HCT116 (cell line): ENCODE data around the gene PAK6. TPM values are rescaled to one million over a fixed set of nuclear protein-coding genes. Genes with fewer than 3 reads are reported as not detected.
A peak's percentile ranks its signal among the peaks of the same experiment; 100 is the strongest.

Experiments
- ATAC-seq: fragments of 200-7000 bp; cut with Tn5 transposase; 2 replicates; pipeline ENCODE4 v1.9.1; 2020; ENCODE audit warnings: mild to moderate bottlenecking, moderate library complexity
- BruUV-seq: library from RNA; stranded (reverse); fragments of 400-500 nt; replicated peaks from 2 replicates; lab custom pipeline; 2021; lab: Mats Ljungman, UMichigan
- CTCF ChIA-PET: fragments of 300-600 bp; sonication (Branson Sonifier 250); formaldehyde crosslinking; loops from one replicate; lab custom pipeline; 2021; ENCODE audit warnings: antibody characterized with exemption; lab: Charles Lee
- POLR2A ChIA-PET: fragments of 300-600, 350-600 bp; sonication (Branson Sonifier 250); formaldehyde crosslinking; loops from one replicate; lab custom pipeline; 2021; ENCODE audit warnings: antibody characterized with exemption; lab: Charles Lee
- RAD21 ChIA-PET, 2 experiments: fragments of 300-600 bp; sonication (Branson Sonifier 250); formaldehyde crosslinking; loops; one replicate each; lab custom pipeline; 2023; ENCODE audit warnings: low total read pairs in 2 of 2; ENCODE audit not compliant: uncharacterized antibody in 2 of 2, unreplicated experiment in 2 of 2, low non-redundant PET in 1 of 2; lab: Charles Lee
- DNase-seq: peaks from one replicate; pipeline ENCODE4 v3.0.0-alpha.2; 2010; ENCODE audit warnings: low read depth, low spot score
- H2AFZ ChIP-seq: fragments of 200-600 bp; shearing (Covaris generic), sonication (generic); 2 replicates; pipeline ENCODE4 v1.6.1; 2017; ENCODE audit warnings: low read depth, mixed run types, mixed read lengths, antibody characterized with exemption, low read length; ENCODE audit not compliant: poor library complexity, severe bottlenecking
- H3K27ac ChIP-seq: 2 replicates; pipeline ENCODE4 v1.5.1; 2012; ENCODE audit warnings: low read depth, low read length
- H3K27me3 ChIP-seq: fragments of 200-600 bp; sonication (generic); 2 replicates; pipeline ENCODE4 v1.6.1; 2016; ENCODE audit warnings: mixed run types, low read length, mixed read lengths; ENCODE audit not compliant: insufficient read depth
- H3K36me3 ChIP-seq, 2 experiments: fragments of 200-500 bp in 1 of 2; fragments of 200-600 bp in 1 of 2; sonication (Bioruptor generic) in 1 of 2; sonication (generic) in 1 of 2; 2 replicates each; pipeline versions ENCODE4 v1.5.1 to v1.6.1; 2014 to 2016; ENCODE audit warnings: low read length in 2 of 2, inconsistent platforms in 1 of 2, mixed read lengths in 1 of 2, mixed run types in 1 of 2; ENCODE audit not compliant: insufficient read depth in 2 of 2, control insufficient read depth in 1 of 2
- H3K4me1 ChIP-seq, 2 experiments: fragments of 200-600 bp in 1 of 2; sonication (generic) in 1 of 2; 2 replicates each; pipeline versions ENCODE4 v1.5.1 to v1.6.1; 2012 to 2017; ENCODE audit warnings: low read length in 2 of 2, inconsistent platforms in 1 of 2, mild to moderate bottlenecking in 1 of 2, mixed read lengths in 1 of 2, mixed run types in 1 of 2, moderate library complexity in 1 of 2; ENCODE audit not compliant: insufficient read depth in 2 of 2, control insufficient read depth in 1 of 2
- H3K4me2 ChIP-seq: fragments of 200-600 bp; sonication (generic); 2 replicates; pipeline ENCODE4 v1.6.1; 2017; ENCODE audit warnings: mixed run types, low read length, mixed read lengths
- H3K4me3 ChIP-seq, 2 experiments: fragments of 200-600 bp in 1 of 2; sonication (generic) in 1 of 2; replicated peaks in 1 of 2; 2 replicates each; pipeline ENCODE4 v1.5.1; 2011 to 2016; ENCODE audit warnings: low read length in 2 of 2, control low read depth in 1 of 2, low read depth in 1 of 2, mild to moderate bottlenecking in 1 of 2, mixed read lengths in 1 of 2, mixed run types in 1 of 2
- H3K79me2 ChIP-seq: fragments of 200-600 bp; sonication (generic); 2 replicates; pipeline ENCODE4 v1.6.1; 2017; ENCODE audit warnings: mild to moderate bottlenecking, mixed run types, low read length, moderate library complexity, mixed read lengths; ENCODE audit not compliant: insufficient read depth
- H3K9ac ChIP-seq: fragments of 200-600 bp; sonication (generic); 2 replicates; pipeline ENCODE4 v1.6.1; 2016; ENCODE audit warnings: low read length, mixed read lengths
- H3K9me2 ChIP-seq: fragments of 200-600 bp; sonication (generic), shearing (Covaris generic); 2 replicates; pipeline ENCODE4 v1.6.1; 2017; ENCODE audit warnings: mixed run types, mild to moderate bottlenecking, moderate library complexity; ENCODE audit not compliant: insufficient read depth
- H3K9me3 ChIP-seq, 2 experiments: fragments of 200-500 bp in 1 of 2; fragments of 200-600 bp in 1 of 2; sonication (Bioruptor generic) in 1 of 2; sonication (generic) in 1 of 2; 2 replicates each; pipeline ENCODE4 v1.6.1; 2014 to 2017; ENCODE audit warnings: low read length in 2 of 2, mixed read lengths in 2 of 2, inconsistent platforms in 1 of 2, low read depth in 1 of 2, mild to moderate bottlenecking in 1 of 2, mixed run types in 1 of 2, moderate library complexity in 1 of 2; ENCODE audit not compliant: control insufficient read depth in 1 of 2, insufficient read depth in 1 of 2
- H4K20me1 ChIP-seq: fragments of 200-600 bp; sonication (generic), shearing (Covaris generic); 2 replicates; pipeline ENCODE4 v1.6.1; 2017; ENCODE audit warnings: mixed run types, mild to moderate bottlenecking, moderate library complexity; ENCODE audit not compliant: insufficient read depth
- CBX3 ChIP-seq: IDR thresholded peaks from 2 replicates; pipeline ENCODE4 v1.6.1; 2012; ENCODE audit warnings: low read depth
- EGR1 ChIP-seq: IDR thresholded peaks from 2 replicates; pipeline ENCODE4 v1.6.1; 2012; ENCODE audit warnings: low read depth
- ELF1 ChIP-seq: IDR thresholded peaks from 2 replicates; pipeline ENCODE4 v1.6.1; 2012; ENCODE audit warnings: low read depth, borderline replicate concordance
- EZH2 ChIP-seq: fragments of 200-600 bp; sonication (generic); IDR thresholded peaks from 2 replicates; pipeline ENCODE4 v1.6.1; 2017; ENCODE audit warnings: antibody characterized with exemption, mixed run types
- EZH2phosphoT487 ChIP-seq: fragments of 200-600 bp; IDR thresholded peaks from 2 replicates; pipeline ENCODE4 v1.6.1; 2018; ENCODE audit warnings: antibody characterized with exemption, borderline replicate concordance
- POLR2A ChIP-seq: IDR thresholded peaks from 2 replicates; pipeline ENCODE4 v1.7.0; 2011; ENCODE audit warnings: borderline replicate concordance; ENCODE audit not compliant: insufficient read depth, insufficient read length; ENCODE audit errors: extremely low read depth
- RAD21 ChIP-seq: IDR thresholded peaks from 2 replicates; pipeline ENCODE4 v1.6.1; 2012; ENCODE audit warnings: low read depth, mild to moderate bottlenecking
- ZFX ChIP-seq: fragments of 450-650 bp; IDR thresholded peaks from 2 replicates; pipeline ENCODE4 v1.6.1; 2017
- intact Hi-C: fragments of 100-400 bp; cut with micrococcal nuclease; formaldehyde crosslinking; loops from 2 replicates; pipeline ENCODE4 v1.10.0; 2022
- total RNA-seq: library from RNA; stranded (reverse); gene quantifications from one replicate; pipeline ENCODE4 v1.2.1, GENCODE V29; 2021; ENCODE audit not compliant: unreplicated experiment
- TF ChIP-seq, protein P1 (sequence below): IDR thresholded peaks from 2 replicates; pipeline ENCODE4 v1.6.1; 2012
- TF ChIP-seq, protein P2 (sequence below), 3 experiments: fragments of 200-600 bp in 1 of 3; sonication (generic) in 1 of 3; IDR thresholded peaks in 2 of 3; conservative IDR thresholded peaks in 1 of 3; 2 replicates each; pipeline ENCODE4 v1.5.1; 2012 to 2017; ENCODE audit warnings: low read depth in 2 of 3, low read length in 2 of 3, antibody characterized with exemption in 1 of 3, borderline replicate concordance in 1 of 3, control low read depth in 1 of 3, mild to moderate bottlenecking in 1 of 3, mixed read lengths in 1 of 3, mixed run types in 1 of 3, moderate library complexity in 1 of 3; ENCODE audit not compliant: insufficient read depth in 1 of 3

Gene PAK6
- total RNA-seq, 1 experiment from 2014 or later: 19.9 TPM

DNA sequence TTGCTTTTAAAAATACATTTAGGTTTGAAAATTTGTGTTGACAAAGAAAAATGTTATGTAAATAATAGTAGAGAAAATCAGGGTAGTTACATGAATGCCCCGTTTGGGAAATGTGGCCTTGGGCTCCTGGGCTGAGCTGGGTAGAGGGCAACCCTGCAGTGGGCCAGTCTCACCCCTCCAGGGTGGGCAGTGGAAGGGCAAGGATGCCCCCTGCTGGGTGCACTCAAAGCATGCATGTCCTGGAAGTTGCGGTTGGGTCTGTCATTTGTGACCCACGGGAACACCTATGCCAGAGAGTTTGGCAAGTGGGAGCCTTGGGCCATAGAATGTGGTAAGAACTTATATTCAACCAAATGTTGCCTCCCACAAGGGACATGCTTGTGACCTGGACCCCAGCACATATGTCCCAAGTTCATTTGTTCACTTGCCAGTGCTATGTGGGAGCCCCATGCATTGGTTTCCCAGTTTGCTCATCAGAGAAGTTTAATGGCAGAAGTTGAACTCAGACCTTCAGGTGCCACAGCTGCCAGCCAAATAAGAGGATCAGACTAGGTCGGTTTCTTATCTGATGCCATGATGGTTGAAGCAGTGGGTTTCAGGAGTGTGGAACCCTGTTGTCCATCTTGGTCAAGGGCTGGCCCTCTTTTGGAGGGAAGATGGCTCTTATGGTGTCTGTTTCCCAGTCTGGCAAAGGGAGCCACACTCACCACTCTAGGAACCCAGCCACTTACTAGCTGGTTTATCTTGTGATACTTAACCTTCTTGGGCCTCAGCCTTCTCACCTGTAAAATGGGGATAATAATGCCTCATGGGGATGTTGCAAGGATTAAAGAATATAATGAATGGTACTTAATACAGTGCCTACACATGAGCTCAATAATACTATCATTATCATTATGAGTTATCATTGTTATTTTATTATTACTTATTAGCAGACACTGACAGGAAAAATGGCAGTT is 71.4 kb downstream of the PAK6 start:
- Histone ChIP-seq H3K4me3 (no peak overlapping the region), H3K4me2 (no peak overlapping the region), H3K36me3 (no peaks in the 10 kb centered on the region)
- intact Hi-C loops: loop anchor here (1.0 to 10.0 kb wide), 3 partner anchors 31 to 625 kb away; no protein-coding TSS in a partner anchor
- TF ChIP-seq, protein P1, sequence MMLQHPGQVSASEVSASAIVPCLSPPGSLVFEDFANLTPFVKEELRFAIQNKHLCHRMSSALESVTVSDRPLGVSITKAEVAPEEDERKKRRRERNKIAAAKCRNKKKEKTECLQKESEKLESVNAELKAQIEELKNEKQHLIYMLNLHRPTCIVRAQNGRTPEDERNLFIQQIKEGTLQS: no peak
- TF ChIP-seq ZFX: no peak
- no peak for TF ChIP-seq EZH2
- TF ChIP-seq, protein P2, sequence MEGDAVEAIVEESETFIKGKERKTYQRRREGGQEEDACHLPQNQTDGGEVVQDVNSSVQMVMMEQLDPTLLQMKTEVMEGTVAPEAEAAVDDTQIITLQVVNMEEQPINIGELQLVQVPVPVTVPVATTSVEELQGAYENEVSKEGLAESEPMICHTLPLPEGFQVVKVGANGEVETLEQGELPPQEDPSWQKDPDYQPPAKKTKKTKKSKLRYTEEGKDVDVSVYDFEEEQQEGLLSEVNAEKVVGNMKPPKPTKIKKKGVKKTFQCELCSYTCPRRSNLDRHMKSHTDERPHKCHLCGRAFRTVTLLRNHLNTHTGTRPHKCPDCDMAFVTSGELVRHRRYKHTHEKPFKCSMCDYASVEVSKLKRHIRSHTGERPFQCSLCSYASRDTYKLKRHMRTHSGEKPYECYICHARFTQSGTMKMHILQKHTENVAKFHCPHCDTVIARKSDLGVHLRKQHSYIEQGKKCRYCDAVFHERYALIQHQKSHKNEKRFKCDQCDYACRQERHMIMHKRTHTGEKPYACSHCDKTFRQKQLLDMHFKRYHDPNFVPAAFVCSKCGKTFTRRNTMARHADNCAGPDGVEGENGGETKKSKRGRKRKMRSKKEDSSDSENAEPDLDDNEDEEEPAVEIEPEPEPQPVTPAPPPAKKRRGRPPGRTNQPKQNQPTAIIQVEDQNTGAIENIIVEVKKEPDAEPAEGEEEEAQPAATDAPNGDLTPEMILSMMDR (IDR thresholded peaks at IDR 0.05 in 2 of 3, conservative IDR thresholded peaks at IDR 0.05 in 1 of 3; ENCODE audit: borderline replicate concordance in 1 of 3, insufficient read depth in 1 of 3, low read depth in 2 of 3, low read length in 2 of 3): peak; percentile 86 to 92 (median 86)
- no peak for TF ChIP-seq EZH2phosphoT487
- no peak for TF ChIP-seq EGR1
- peak; percentile 95 for TF ChIP-seq RAD21
- no peak for TF ChIP-seq POLR2A
- no peak for TF ChIP-seq ELF1
- TF ChIP-seq CBX3: no peak
- TF ChIP-seq, all 23 proteins: peak for 2
- POLR2A ChIA-PET: interaction anchor here (1.8 kb wide), 1 partner anchor 31 kb away, joined by 5 read pairs; no protein-coding TSS in a partner anchor
- Histone ChIP-seq H3K79me2 (no peaks in the 10 kb centered on the region), H3K27ac (no peak overlapping the region), H2AFZ (no peak overlapping the region), H4K20me1 (no peaks in the 10 kb centered on the region), H3K9me3 (no peaks in the 10 kb centered on the region), H3K27me3 (0 out of 2 replicates have a peak, but pooled peaks cover 6% of the 10 kb centered on the region), H3K9ac (no peak overlapping the region), H3K9me2 (no peaks in the 10 kb centered on the region), H3K4me1 (peaks cover 8 to 25% of the 10 kb centered on the region in 2 experiments; a peak in 3 of 4 replicates)
- RAD21 ChIA-PET: interaction anchor here (0.9 to 3.5 kb wide), 6 partner anchors 19 to 93 kb away, joined by 3 to 18 read pairs (median 4); no protein-coding TSS in a partner anchor
- ATAC-seq (peak; percentile 87), DNase-seq (peak; percentile 40)
- CTCF ChIA-PET: interaction anchor here (0.7 to 9.7 kb wide), 21 partner anchors 8 to 265 kb away, joined by 3 to 134 read pairs (median 5); partner anchors contain the start of genes ANKRD63 and PAK6
- no TSS peak for BruUV-seq
